ENCODE results near the gene PTPRD. TPM values are rescaled to one million over a fixed set of nuclear protein-coding genes. Genes with fewer than 3 reads are reported as not detected.

Gene PTPRD
- total RNA-seq, 1 experiment from 2014 or later: not detected

DNA sequence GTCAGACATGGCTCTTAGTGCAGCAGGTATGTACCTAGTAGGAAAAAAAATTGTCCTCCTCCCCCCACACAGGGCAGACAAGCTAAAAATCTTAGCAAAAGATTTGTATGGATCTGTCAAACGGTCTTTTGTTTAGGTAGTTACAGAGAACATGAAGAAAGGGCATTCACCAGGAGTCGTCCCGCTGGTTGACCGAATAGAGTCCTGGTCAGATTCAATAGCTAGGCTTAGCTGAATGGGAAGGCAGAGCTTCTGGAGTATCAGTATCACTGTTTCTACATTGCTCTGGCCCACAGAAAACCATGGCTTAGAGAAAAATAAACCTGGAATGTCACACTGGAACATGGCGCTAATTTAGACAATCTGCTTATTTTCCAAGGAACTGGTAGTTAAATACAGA, 642.3 kb downstream of the PTPRD start:
- H3K27me3 ChIP-seq (replicated peaks; ENCODE audit: insufficient read depth, low read depth, low read length, poor library complexity): no peaks in the 10 kb centered on the region
- TF ChIP-seq, protein P1, sequence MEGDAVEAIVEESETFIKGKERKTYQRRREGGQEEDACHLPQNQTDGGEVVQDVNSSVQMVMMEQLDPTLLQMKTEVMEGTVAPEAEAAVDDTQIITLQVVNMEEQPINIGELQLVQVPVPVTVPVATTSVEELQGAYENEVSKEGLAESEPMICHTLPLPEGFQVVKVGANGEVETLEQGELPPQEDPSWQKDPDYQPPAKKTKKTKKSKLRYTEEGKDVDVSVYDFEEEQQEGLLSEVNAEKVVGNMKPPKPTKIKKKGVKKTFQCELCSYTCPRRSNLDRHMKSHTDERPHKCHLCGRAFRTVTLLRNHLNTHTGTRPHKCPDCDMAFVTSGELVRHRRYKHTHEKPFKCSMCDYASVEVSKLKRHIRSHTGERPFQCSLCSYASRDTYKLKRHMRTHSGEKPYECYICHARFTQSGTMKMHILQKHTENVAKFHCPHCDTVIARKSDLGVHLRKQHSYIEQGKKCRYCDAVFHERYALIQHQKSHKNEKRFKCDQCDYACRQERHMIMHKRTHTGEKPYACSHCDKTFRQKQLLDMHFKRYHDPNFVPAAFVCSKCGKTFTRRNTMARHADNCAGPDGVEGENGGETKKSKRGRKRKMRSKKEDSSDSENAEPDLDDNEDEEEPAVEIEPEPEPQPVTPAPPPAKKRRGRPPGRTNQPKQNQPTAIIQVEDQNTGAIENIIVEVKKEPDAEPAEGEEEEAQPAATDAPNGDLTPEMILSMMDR (conservative IDR thresholded peaks at IDR 0.05; ENCODE audit: low read depth, low read length): no peak
- no peak for TF ChIP-seq EZH2 (IDR thresholded peaks at IDR 0.05; ENCODE audit: borderline replicate concordance, low read depth, low read length, poor library complexity, severe bottlenecking)
- no peak overlapping the region for H3K4me3 ChIP-seq (ENCODE audit: low read depth, low read length, poor library complexity, severe bottlenecking)
- CTCF ChIA-PET: no interaction called here
- H3K4me1 ChIP-seq (ENCODE audit: insufficient read depth, low read length, poor library complexity, severe bottlenecking): no peaks in the 10 kb centered on the region
- POLR2A ChIA-PET (ENCODE audit: low non-redundant PET): no interaction called here
- no TSS peak for BruUV-seq (replicated peaks)
- H3K36me3 ChIP-seq (ENCODE audit: insufficient read depth, low read length, poor library complexity, severe bottlenecking): no peaks in the 10 kb centered on the region
- DNase-seq (ENCODE audit: low spot score): no peak
- no peaks in the 10 kb centered on the region for H3K9me3 ChIP-seq (ENCODE audit: low read depth, low read length, poor library complexity, severe bottlenecking)
- intact Hi-C loops (cut with micrococcal nuclease; ENCODE audit: unreplicated experiment): no loop called here
- no peak overlapping the region for H3K27ac ChIP-seq (ENCODE audit: low read depth, low read length, poor library complexity, severe bottlenecking)

DNA sequence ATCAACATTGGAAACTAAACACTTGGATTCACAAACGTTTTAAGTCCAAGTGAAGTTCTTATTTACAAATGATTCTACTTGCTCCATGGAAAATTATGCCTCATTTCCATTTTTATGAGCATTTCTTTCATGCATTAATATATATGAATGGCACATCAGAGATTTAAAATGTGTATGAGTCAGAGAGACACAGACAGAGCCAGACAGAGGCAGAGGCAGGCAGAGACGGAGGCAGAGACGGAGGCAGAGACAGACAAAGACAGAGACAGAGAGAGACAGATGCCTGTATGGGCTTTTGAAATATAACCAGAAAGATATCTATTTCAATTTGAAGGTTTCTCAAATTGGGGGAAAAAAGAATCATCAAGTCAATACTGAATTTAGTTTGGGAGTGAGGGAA, 649.0 kb downstream of the PTPRD start:
- no peaks in the 10 kb centered on the region for H3K27me3 ChIP-seq (replicated peaks; ENCODE audit: insufficient read depth, low read depth, low read length, poor library complexity)
- no peaks in the 10 kb centered on the region for H3K4me1 ChIP-seq (ENCODE audit: insufficient read depth, low read length, poor library complexity, severe bottlenecking)
- H3K4me3 ChIP-seq (ENCODE audit: low read depth, low read length, poor library complexity, severe bottlenecking): no peak overlapping the region
- peak; percentile 7 for DNase-seq (ENCODE audit: low spot score)
- H3K27ac ChIP-seq (ENCODE audit: low read depth, low read length, poor library complexity, severe bottlenecking): no peak overlapping the region
- ChIA-PET POLR2A (ENCODE audit: low non-redundant PET) (no interaction called here), CTCF (no interaction called here)
- intact Hi-C loops (cut with micrococcal nuclease; ENCODE audit: unreplicated experiment): no loop called here
- no TSS peak for BruUV-seq (replicated peaks)
- no peaks in the 10 kb centered on the region for H3K36me3 ChIP-seq (ENCODE audit: insufficient read depth, low read length, poor library complexity, severe bottlenecking)
- TF ChIP-seq, protein P1 (conservative IDR thresholded peaks at IDR 0.05; ENCODE audit: low read depth, low read length): no peak
- TF ChIP-seq EZH2 (IDR thresholded peaks at IDR 0.05; ENCODE audit: borderline replicate concordance, low read depth, low read length, poor library complexity, severe bottlenecking): no peak
- H3K9me3 ChIP-seq (ENCODE audit: low read depth, low read length, poor library complexity, severe bottlenecking): no peaks in the 10 kb centered on the region

DNA sequence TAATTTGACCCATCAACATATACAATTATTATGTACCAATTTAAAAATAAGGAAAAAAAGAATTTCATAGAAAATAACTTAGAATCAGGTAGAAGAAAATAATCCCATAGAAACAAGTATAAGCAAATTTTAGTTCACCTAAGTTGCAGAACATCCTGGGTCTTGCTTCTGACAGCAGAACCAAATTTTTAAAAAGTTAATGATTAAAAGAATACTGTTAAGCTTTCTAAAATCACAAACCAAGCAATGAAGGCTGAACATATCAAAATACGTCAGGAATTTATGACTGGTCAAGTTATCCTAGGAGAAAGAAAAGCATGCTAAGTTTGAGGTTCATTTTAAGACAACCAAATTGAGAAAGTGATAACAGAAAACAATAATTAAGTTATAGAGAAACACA, 650.9 kb downstream of the PTPRD start:
- no peak for DNase-seq (ENCODE audit: low spot score)
- intact Hi-C loops (cut with micrococcal nuclease; ENCODE audit: unreplicated experiment): no loop called here
- BruUV-seq (replicated peaks): no TSS peak
- POLR2A ChIA-PET (ENCODE audit: low non-redundant PET): no interaction called here
- no peaks in the 10 kb centered on the region for H3K27me3 ChIP-seq (replicated peaks; ENCODE audit: insufficient read depth, low read depth, low read length, poor library complexity)
- H3K36me3 ChIP-seq (ENCODE audit: insufficient read depth, low read length, poor library complexity, severe bottlenecking): no peaks in the 10 kb centered on the region
- H3K4me1 ChIP-seq (ENCODE audit: insufficient read depth, low read length, poor library complexity, severe bottlenecking): no peaks in the 10 kb centered on the region
- CTCF ChIA-PET: no interaction called here
- H3K27ac ChIP-seq (ENCODE audit: low read depth, low read length, poor library complexity, severe bottlenecking): no peak overlapping the region
- H3K9me3 ChIP-seq (ENCODE audit: low read depth, low read length, poor library complexity, severe bottlenecking): no peaks in the 10 kb centered on the region
- TF ChIP-seq, protein P1 (conservative IDR thresholded peaks at IDR 0.05; ENCODE audit: low read depth, low read length): no peak
- TF ChIP-seq EZH2 (IDR thresholded peaks at IDR 0.05; ENCODE audit: borderline replicate concordance, low read depth, low read length, poor library complexity, severe bottlenecking): no peak
- H3K4me3 ChIP-seq (ENCODE audit: low read depth, low read length, poor library complexity, severe bottlenecking): no peak overlapping the region
